ENCODE data around the gene CD177.
"Not testable (repeated sequence)": the region's sequence is repeated elsewhere in the genome, so short reads cannot be mapped to it uniquely, and the experiment has no call there.

Gene CD177

GRCh38 chr19:43332058-43332922 is 21.2 kb upstream of the CD177 start:
- DNase-seq (ENCODE audit: low read depth in 2 of 2) = no peak

- not testable (repeated sequence) for DNase-seq (ENCODE audit: low read depth in 2 of 2)
Observed at GRCh38 chr19:43336508-43336907, 17.0 kb upstream of the CD177 start.

GRCh38 chr19:43337737-43338136 is 15.7 kb upstream of the CD177 start:
- no peak for DNase-seq (ENCODE audit: low read depth in 2 of 2)

GRCh38 chr19:43338530-43338929 is 15.0 kb upstream of the CD177 start:
- no peak for DNase-seq (ENCODE audit: low read depth in 2 of 2)

- DNase-seq (ENCODE audit: low read depth in 2 of 2) = not testable (repeated sequence)
Observed at GRCh38 chr19:43339243-43339930, 14.1 kb upstream of the CD177 start.

GRCh38 chr19:43340101-43340500 is 13.4 kb upstream of the CD177 start:
- DNase-seq (ENCODE audit: low read depth in 2 of 2) = not testable (repeated sequence)

GRCh38 chr19:43341098-43341497 is 12.4 kb upstream of the CD177 start:
- not testable (repeated sequence) for DNase-seq (ENCODE audit: low read depth in 2 of 2)

GRCh38 chr19:43342104-43342503 is 11.4 kb upstream of the CD177 start:
- not testable (repeated sequence) for DNase-seq (ENCODE audit: low read depth in 2 of 2)

- not testable (repeated sequence) for DNase-seq (ENCODE audit: low read depth in 2 of 2)
Observed at GRCh38 chr19:43344347-43344925, 9.1 kb upstream of the CD177 start.

- DNase-seq (ENCODE audit: low read depth in 2 of 2) = not testable (repeated sequence)
Observed at GRCh38 chr19:43349813-43350212, 3.7 kb upstream of the CD177 start.

GRCh38 chr19:43351998-43352746 is 1.3 kb upstream of the CD177 start:
- DNase-seq (ENCODE audit: low read depth in 2 of 2) = no peak

GRCh38 chr19:43354305-43354627 is 780 bp downstream of the CD177 start:
- no peak for DNase-seq (ENCODE audit: low read depth in 2 of 2)

- DNase-seq (ENCODE audit: low read depth in 2 of 2) = not testable (repeated sequence)
Observed at GRCh38 chr19:43356749-43357148, 3.3 kb downstream of the CD177 start.

- no peak for DNase-seq (ENCODE audit: low read depth in 2 of 2)
Observed at GRCh38 chr19:43362179-43362578, 8.7 kb downstream of the CD177 start.

- DNase-seq (ENCODE audit: low read depth in 2 of 2) = no peak
Observed at GRCh38 chr19:43362745-43363144, 9.3 kb downstream of the CD177 start.

GRCh38 chr19:43365677-43366076 is 12.2 kb downstream of the CD177 start:
- DNase-seq (ENCODE audit: low read depth in 2 of 2) = not testable (repeated sequence)

- no peak for DNase-seq (ENCODE audit: low read depth in 2 of 2)
Observed at GRCh38 chr19:43367822-43368221, 14.3 kb downstream of the CD177 start.

GRCh38 chr19:43368897-43369296 is 15.4 kb downstream of the CD177 start:
- not testable (repeated sequence) for DNase-seq (ENCODE audit: low read depth in 2 of 2)

- no peak for DNase-seq (ENCODE audit: low read depth in 2 of 2)
Observed at GRCh38 chr19:43371909-43372308, 18.4 kb downstream of the CD177 start.

GRCh38 chr19:43372462-43372861 is 19.0 kb downstream of the CD177 start:
- DNase-seq (ENCODE audit: low read depth in 2 of 2) = no peak

GRCh38 chr19:43377624-43378023 is 24.1 kb downstream of the CD177 start:
- DNase-seq (ENCODE audit: low read depth in 2 of 2) = not testable (repeated sequence)

- DNase-seq (ENCODE audit: low read depth in 2 of 2) = no peak
Observed at GRCh38 chr19:43380008-43380407, 26.5 kb downstream of the CD177 start.
